HepG2 (cell line): ENCODE results near the gene WSB1.

ENCODE experiments used
- EP300 ChIP-seq, 3 experiments: sonication (generic) in 1 of 3; formaldehyde crosslinking in 1 of 3; IDR thresholded peaks; 2 replicates each; pipeline versions ENCODE4 v1.5.1 to v1.6.1; 2011 to 2020; ENCODE audit warnings: low read depth in 2 of 3, low read length in 2 of 3, borderline replicate concordance in 1 of 3, improper control_type of control experiment in 1 of 3, mild to moderate bottlenecking in 1 of 3, missing genetic modification reagents in 1 of 3, moderate library complexity in 1 of 3
- HDAC1 ChIP-seq: sonication (generic); formaldehyde crosslinking; IDR thresholded peaks from 2 replicates; pipeline ENCODE4 v1.5.1; 2020; ENCODE audit warnings: mild to moderate bottlenecking, missing genetic modification reagents
- IRF9 ChIP-seq: sonication (generic); formaldehyde crosslinking; IDR thresholded peaks from 2 replicates; pipeline ENCODE4 v1.8.0; 2022; ENCODE audit warnings: missing genetic modification reagents, mild to moderate bottlenecking, borderline replicate concordance
- POLR2A ChIP-seq, 2 experiments: IDR thresholded peaks; 2 replicates each; pipeline ENCODE4 v1.6.1; 2011; ENCODE audit warnings: low read depth in 2 of 2, low read length in 2 of 2, mild to moderate bottlenecking in 1 of 2, moderate library complexity in 1 of 2; ENCODE audit not compliant: insufficient read depth in 1 of 2
- TCF12 ChIP-seq, 2 experiments: fragments of 450-650 bp in 1 of 2; sonication (generic) in 1 of 2; formaldehyde crosslinking in 1 of 2; IDR thresholded peaks; 2 replicates each; pipeline versions ENCODE4 v1.6.1 to v1.8.0; 2017 to 2022; ENCODE audit warnings: antibody characterized with exemption in 1 of 2, mild to moderate bottlenecking in 1 of 2, missing genetic modification reagents in 1 of 2, moderate library complexity in 1 of 2

DNA sequence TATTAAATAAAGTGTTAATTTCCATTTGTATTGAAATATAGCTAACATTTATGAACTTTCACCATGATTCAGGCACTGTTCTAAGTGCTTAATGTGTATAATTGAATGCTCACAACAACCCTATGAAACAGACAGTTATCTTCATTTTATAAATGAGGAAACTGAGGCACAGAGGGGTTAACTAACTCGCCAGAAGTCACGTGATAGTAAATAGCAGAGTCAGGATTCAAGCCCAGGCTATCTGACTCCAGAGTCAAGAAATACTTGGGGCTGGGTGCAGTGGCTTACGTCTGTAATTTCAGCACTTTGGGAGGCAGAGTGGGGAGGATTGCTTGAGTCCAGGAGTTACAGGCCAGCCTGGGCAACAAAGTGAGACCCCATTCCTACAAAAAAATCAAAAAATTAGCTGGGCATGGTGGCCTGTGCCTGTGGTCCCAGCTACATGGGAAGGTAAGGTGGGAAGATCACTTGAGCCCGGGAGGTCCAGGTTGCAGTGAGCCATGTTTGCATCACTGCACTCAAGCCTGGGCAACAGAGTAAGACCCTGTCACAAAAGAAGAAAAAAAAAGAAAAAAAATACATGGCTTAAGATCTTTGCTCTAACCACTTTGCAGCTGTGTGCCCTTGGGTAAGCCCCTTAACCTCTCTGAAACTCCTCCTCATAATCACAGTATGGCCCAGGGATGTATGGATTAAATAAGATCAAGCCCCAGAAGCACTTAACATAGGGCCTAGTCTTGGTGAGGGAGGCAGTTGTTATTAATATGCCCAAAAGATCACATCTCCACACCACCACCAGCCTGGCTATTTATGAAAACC lies 29.0 kb downstream of the WSB1 start:
- TF ChIP-seq IRF9 (CRISPR knock-in tag) (no peak), EP300 (IDR thresholded peaks at IDR 0.05; ENCODE audit: low read depth in 2 of 2, low read length in 2 of 2) (no peak), EP300 (CRISPR knock-in tag; IDR thresholded peaks at IDR 0.05; ENCODE audit: borderline replicate concordance) (no peak), HDAC1 (CRISPR knock-in tag) (no peak), POLR2A (IDR thresholded peaks at IDR 0.05; ENCODE audit: insufficient read depth in 1 of 2, low read depth in 2 of 2, low read length in 2 of 2) (no peak), TCF12 (IDR thresholded peaks at IDR 0.05) (no peak), TCF12 (CRISPR knock-in tag; IDR thresholded peaks at IDR 0.05) (no peak)
